ENCODE results near the gene FAM131B. TPM values are rescaled to one million over a fixed set of nuclear protein-coding genes. Genes with fewer than 3 reads are reported as not detected.
A peak's percentile ranks its signal among the peaks of the same experiment; 100 is the strongest.

The FAM131B gene
- total and polyA plus RNA-seq, 2 of the 8 experiments (the other 6 are each of a cell fraction or from before 2014, with no cell fraction given), result 23.1 to 38.2 TPM

DNA sequence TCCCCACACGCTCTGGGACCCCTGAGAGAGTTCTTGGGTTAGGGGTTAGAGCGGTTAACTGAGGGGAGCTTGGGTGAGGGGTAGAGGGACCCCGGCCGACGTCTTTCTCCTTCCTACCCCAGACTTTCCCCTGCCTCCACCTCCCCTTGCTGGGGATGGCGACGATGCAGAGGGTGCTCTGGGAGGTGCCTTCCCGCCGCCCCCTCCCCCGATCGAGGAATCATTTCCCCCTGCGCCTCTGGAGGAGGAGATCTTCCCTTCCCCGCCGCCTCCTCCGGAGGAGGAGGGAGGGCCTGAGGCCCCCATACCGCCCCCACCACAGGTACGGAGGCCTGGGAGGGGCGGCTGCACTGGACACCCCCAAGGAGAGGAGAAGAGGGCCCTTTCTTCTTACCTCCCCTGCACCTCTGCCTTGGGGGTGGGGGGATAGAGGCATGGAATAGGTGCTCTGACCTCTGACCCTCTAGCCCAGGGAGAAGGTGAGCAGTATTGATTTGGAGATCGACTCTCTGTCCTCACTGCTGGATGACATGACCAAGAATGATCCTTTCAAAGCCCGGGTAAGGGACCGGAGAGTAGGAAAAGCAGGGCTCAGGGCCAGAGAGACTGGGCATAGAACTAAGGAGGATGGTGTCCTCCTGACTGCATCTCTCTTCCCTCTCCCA, 19.7 kb upstream of the FAM131B start:
- H3K23me2 ChIP-seq (ENCODE audit: low read depth, low read length), result peaks cover 8% of the 10 kb centered on the region; the same call in 1 of the 2 replicates
- H3K79me2 ChIP-seq (ENCODE audit: control insufficient read depth in 1 of 2, insufficient read depth in 2 of 2, low read length in 2 of 2), result peaks cover 3 to 55% of the 10 kb centered on the region in 2 experiments; a peak in 3 of 4 replicates
- H4K8ac ChIP-seq (ENCODE audit: extremely low read depth, insufficient read depth, low read length), result peak overlapping the region; percentile 66; the same call in 1 of the 2 replicates
- no peak overlapping the region; the same call in 1 of the 2 replicates for H3K18ac ChIP-seq (ENCODE audit: extremely low read depth, low read length)
- ChIA-PET CTCF (ENCODE audit: partially characterized antibody) (interaction anchor here (0.7 to 17.5 kb wide), 2 partner anchors 17 to 26 kb away, joined by 3 to 359 read pairs; partner anchors contain the start of gene EPHA1), POLR2A (ENCODE audit: partially characterized antibody) (interaction anchor here (0.5 to 19.0 kb wide), 6 partner anchors 15 to 1982 kb away, joined by 3 to 518 read pairs (median 8); partner anchors contain the start of genes EPHA1 and FAM131B)
- peak overlapping the region; percentile 48 for H3K56ac ChIP-seq (replicated peaks; ENCODE audit: insufficient read length, low read depth, low read length)
- no peak overlapping the region for H3K23ac ChIP-seq (ENCODE audit: insufficient read length)
- no peak overlapping the region for H3K14ac ChIP-seq (ENCODE audit: insufficient read length)
- H3K4me1 ChIP-seq (replicated peaks in 1 of 4; ENCODE audit: control insufficient read depth in 3 of 4, insufficient read depth in 4 of 4, low read length in 3 of 4), result peaks cover 5 to 22% (median 6%) of the 10 kb centered on the region in 4 experiments
- peak overlapping the region; percentile 91 for H3K4ac ChIP-seq (replicated peaks; ENCODE audit: insufficient read length, low read depth, low read length)
- H3K9me3 ChIP-seq (ENCODE audit: insufficient read depth in 2 of 2, low read depth in 1 of 2, low read length in 1 of 2), result no peaks in the 10 kb centered on the region
- FAIRE-seq (no peak), DNase-seq (ENCODE audit: low read depth in 1 of 2, low spot score in 2 of 2) (no peak)
- WGBS, 2 experiments (ENCODE audit: extremely low coverage in 1 of 2, insufficient coverage in 1 of 2, insufficient read length in 1 of 2, insufficient replicate concordance in 2 of 2, low coverage in 1 of 2, low lambda C conversion rate in 2 of 2, missing lambda C conversion rate in 1 of 2), result 32% methylated on average over 8 of the region's 21 CpGs; no CpG with 5 or more reads in 1 of the 2 experiments
- 0 out of 2 replicates have a peak overlapping the region, but pooled peaks have one; percentile 13 for H2BK5ac ChIP-seq (ENCODE audit: low read depth, low read length)
- peak overlapping the region; percentile 75; the same call in 1 of the 2 replicates for H3K27ac ChIP-seq (ENCODE audit: low read depth, low read length)
- peak overlapping the region; percentile 76 to 100 (median 88) for H3K4me3 ChIP-seq (ENCODE audit: extremely low read depth in 1 of 4, insufficient read depth in 2 of 4, low read depth in 3 of 4, low read length in 4 of 4)
- H2AFZ ChIP-seq (ENCODE audit: low read length), result no peak overlapping the region
- peak overlapping the region; percentile 31 to 93 (median 80) for H3K9ac ChIP-seq (replicated peaks in 1 of 4; ENCODE audit: extremely low read depth in 1 of 4, low read depth in 3 of 4, low read length in 3 of 4)
- H2BK120ac ChIP-seq (replicated peaks; ENCODE audit: low read depth, low read length), result no peak overlapping the region
- peak overlapping the region; percentile 23; the same call in 1 of the 2 replicates for H2BK12ac ChIP-seq (ENCODE audit: low read depth, low read length)
- H3K4me2 ChIP-seq (ENCODE audit: insufficient read depth in 1 of 2, low read depth in 2 of 2, low read length in 2 of 2), result peak overlapping the region; percentile 69 to 93
- H4K91ac ChIP-seq (replicated peaks; ENCODE audit: insufficient read length, low read length), result peak overlapping the region; percentile 25
- no peak overlapping the region for H2AK5ac ChIP-seq (ENCODE audit: low read depth, low read length)
- H4K20me1 ChIP-seq (replicated peaks in 1 of 2; ENCODE audit: control insufficient read depth in 1 of 2, insufficient read depth in 2 of 2, low read length in 2 of 2), result peaks cover 24 to 36% of the 10 kb centered on the region in 2 experiments
- H3K79me1 ChIP-seq (ENCODE audit: low read depth, low read length), result peaks cover 26% of the 10 kb centered on the region
- no peaks in the 10 kb centered on the region for H3K27me3 ChIP-seq (replicated peaks in 1 of 4; ENCODE audit: control insufficient read depth in 3 of 4, extremely low read depth in 1 of 4, insufficient read depth in 3 of 4, low read length in 3 of 4)
- H3K36me3 ChIP-seq (ENCODE audit: control insufficient read depth in 2 of 4, insufficient read depth in 4 of 4, low read length in 3 of 4), result peaks cover 5 to 31% (median 12%) of the 10 kb centered on the region in 4 experiments; a peak in 7 of 8 replicates
- no peak overlapping the region for H4K5ac ChIP-seq (ENCODE audit: insufficient read length, low read depth, low read length)
- no peak overlapping the region for H2BK15ac ChIP-seq (ENCODE audit: low read length)
- no peak overlapping the region for H2BK20ac ChIP-seq (ENCODE audit: low read length)
- TF ChIP-seq EGR1 (IDR thresholded peaks at IDR 0.05; ENCODE audit: borderline replicate concordance, low read depth, low read length), result no peak
- TF ChIP-seq CREB1 (IDR thresholded peaks at IDR 0.05), result no peak
- TF ChIP-seq POLR2A (IDR thresholded peaks at IDR 0.05; ENCODE audit: control extremely low read depth in 1 of 2, low read depth in 2 of 2, low read length in 2 of 2), result 0 out of 3 replicates have a peak, but pooled peaks of 1 of the 2 experiments have one; percentile 16
- no peak for TF ChIP-seq RNF2 (IDR thresholded peaks at IDR 0.05; ENCODE audit: borderline replicate concordance, low read depth, low read length, missing control alignments, poor library complexity, severe bottlenecking)
- 0 out of 2 replicates have a peak, but pooled peaks have one; percentile 28 for TF ChIP-seq POLR2AphosphoS5 (IDR thresholded peaks at IDR 0.05; ENCODE audit: low read depth, low read length)
- TF ChIP-seq SAP30 (IDR thresholded peaks at IDR 0.05; ENCODE audit: insufficient read depth, insufficient replicate concordance, low read length), result no peak
- no peak for TF ChIP-seq EP300 (IDR thresholded peaks at IDR 0.05; ENCODE audit: borderline replicate concordance in 1 of 2, low read depth in 2 of 2, low read length in 2 of 2)
- TF ChIP-seq SIN3A (conservative IDR thresholded peaks at IDR 0.05 in 1 of 2, IDR thresholded peaks at IDR 0.05 in 1 of 2; ENCODE audit: low read depth in 1 of 2, low read length in 2 of 2), result no peak
- TF ChIP-seq RXRA (IDR thresholded peaks at IDR 0.05; ENCODE audit: insufficient read depth, low read depth, low read length), result no peak
- TF ChIP-seq TEAD4 (IDR thresholded peaks at IDR 0.05; ENCODE audit: low read depth, low read length), result no peak
